H1 (cell line): Measurements from ENCODE around the gene CDC26.

Source experiments
- EP300 ChIP-seq, 2 experiments: IDR thresholded peaks; 1 replicate in 1 of 2; 2 replicates in 1 of 2; pipeline ENCODE4 v1.6.1; 2011 to 2012; ENCODE audit warnings: low read depth in 2 of 2, low read length in 2 of 2, mild to moderate bottlenecking in 2 of 2, borderline replicate concordance in 1 of 2, inconsistent platforms in 1 of 2, moderate library complexity in 1 of 2
- EZH2 ChIP-seq: fragments of 200-600 bp; sonication (generic); IDR thresholded peaks from 2 replicates; pipeline ENCODE4 v1.7.1; 2012; ENCODE audit warnings: low read depth, mild to moderate bottlenecking, moderate library complexity, low read length, inconsistent platforms; ENCODE audit not compliant: severe bottlenecking
- JUN ChIP-seq: IDR thresholded peaks from 2 replicates; pipeline ENCODE4 v1.6.1; 2011; ENCODE audit warnings: low read depth, mild to moderate bottlenecking, improper control_type of control experiment, low read length
- JUND ChIP-seq: IDR thresholded peaks from 2 replicates; pipeline ENCODE4 v1.6.1; 2011; ENCODE audit warnings: mild to moderate bottlenecking, improper control_type of control experiment, low read length
- POLR2A ChIP-seq, 2 experiments: IDR thresholded peaks; 1 replicate in 1 of 2; 2 replicates in 1 of 2; pipeline ENCODE4 v1.6.1; 2011; ENCODE audit warnings: low read depth in 2 of 2, low read length in 2 of 2, mild to moderate bottlenecking in 2 of 2; ENCODE audit errors: control extremely low read depth in 1 of 2
- POLR2AphosphoS5 ChIP-seq: IDR thresholded peaks from 2 replicates; pipeline ENCODE4 v1.6.1; 2011; ENCODE audit warnings: low read depth, low read length
- SIN3A ChIP-seq, 2 experiments: IDR thresholded peaks in 1 of 2; conservative IDR thresholded peaks in 1 of 2; 2 replicates each; pipeline ENCODE4 v1.6.1; 2011 to 2012; ENCODE audit warnings: low read length in 2 of 2, improper control_type of control experiment in 1 of 2, low read depth in 1 of 2, mild to moderate bottlenecking in 1 of 2
- TAF1 ChIP-seq: IDR thresholded peaks from 2 replicates; pipeline ENCODE4 v1.6.1; 2011; ENCODE audit warnings: mild to moderate bottlenecking, low read depth, low read length
- YY1 ChIP-seq: IDR thresholded peaks from 2 replicates; pipeline ENCODE4 v1.6.1; 2011; ENCODE audit warnings: low read depth, mild to moderate bottlenecking, low read length
- TF ChIP-seq, protein P1 (sequence below), 3 experiments: IDR thresholded peaks; 1 replicate in 2 of 3; 2 replicates in 1 of 3; pipeline versions ENCODE4 v1.5.1 to v1.6.1; 2011; ENCODE audit warnings: low read length in 3 of 3, mild to moderate bottlenecking in 3 of 3, inconsistent platforms in 2 of 3, low read depth in 1 of 3, moderate library complexity in 1 of 3; ENCODE audit not compliant: insufficient read depth in 1 of 3; ENCODE audit errors: control extremely low read depth in 1 of 3
- TF ChIP-seq, protein P2 (sequence below): IDR thresholded peaks from 2 replicates; pipeline ENCODE4 v1.6.1; 2012; ENCODE audit warnings: low read length, inconsistent platforms
- TF ChIP-seq, protein P3 (sequence below): IDR thresholded peaks from 2 replicates; pipeline ENCODE4 v1.6.1; 2011; ENCODE audit warnings: low read length, improper control_type of control experiment

DNA sequence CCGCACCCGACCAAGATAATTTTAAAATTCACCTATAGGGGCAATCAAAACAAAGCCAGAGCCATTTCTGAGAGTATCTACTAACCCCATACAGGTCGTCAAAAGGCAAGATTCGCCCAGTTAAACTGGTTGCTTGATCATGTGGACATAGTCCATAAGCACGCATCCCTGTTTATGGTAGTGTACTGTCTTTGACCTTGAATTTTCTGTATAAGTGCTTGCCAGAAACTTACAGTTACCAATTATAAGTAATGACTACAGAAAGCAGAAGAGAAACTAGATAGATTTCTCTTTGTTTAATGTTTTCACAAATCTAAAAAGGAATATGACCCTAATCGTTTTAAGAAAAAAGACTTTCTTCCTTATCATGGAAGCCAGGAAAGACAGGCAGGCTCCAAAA lies 28.4 kb downstream of the CDC26 start:
- TF ChIP-seq, protein P1, sequence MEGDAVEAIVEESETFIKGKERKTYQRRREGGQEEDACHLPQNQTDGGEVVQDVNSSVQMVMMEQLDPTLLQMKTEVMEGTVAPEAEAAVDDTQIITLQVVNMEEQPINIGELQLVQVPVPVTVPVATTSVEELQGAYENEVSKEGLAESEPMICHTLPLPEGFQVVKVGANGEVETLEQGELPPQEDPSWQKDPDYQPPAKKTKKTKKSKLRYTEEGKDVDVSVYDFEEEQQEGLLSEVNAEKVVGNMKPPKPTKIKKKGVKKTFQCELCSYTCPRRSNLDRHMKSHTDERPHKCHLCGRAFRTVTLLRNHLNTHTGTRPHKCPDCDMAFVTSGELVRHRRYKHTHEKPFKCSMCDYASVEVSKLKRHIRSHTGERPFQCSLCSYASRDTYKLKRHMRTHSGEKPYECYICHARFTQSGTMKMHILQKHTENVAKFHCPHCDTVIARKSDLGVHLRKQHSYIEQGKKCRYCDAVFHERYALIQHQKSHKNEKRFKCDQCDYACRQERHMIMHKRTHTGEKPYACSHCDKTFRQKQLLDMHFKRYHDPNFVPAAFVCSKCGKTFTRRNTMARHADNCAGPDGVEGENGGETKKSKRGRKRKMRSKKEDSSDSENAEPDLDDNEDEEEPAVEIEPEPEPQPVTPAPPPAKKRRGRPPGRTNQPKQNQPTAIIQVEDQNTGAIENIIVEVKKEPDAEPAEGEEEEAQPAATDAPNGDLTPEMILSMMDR (IDR thresholded peaks at IDR 0.05; ENCODE audit: control extremely low read depth in 1 of 3, insufficient read depth in 1 of 3, low read depth in 1 of 3, low read length in 3 of 3): no peak
- TF ChIP-seq EP300 (IDR thresholded peaks at IDR 0.05; ENCODE audit: borderline replicate concordance in 1 of 2, low read depth in 2 of 2, low read length in 2 of 2) (no peak), POLR2AphosphoS5 (no peak), TAF1 (no peak), EZH2 (no peak), JUN (no peak), POLR2A (IDR thresholded peaks at IDR 0.05; ENCODE audit: control extremely low read depth in 1 of 2, low read depth in 2 of 2, low read length in 2 of 2) (no peak), SIN3A (conservative IDR thresholded peaks at IDR 0.05 in 1 of 2, IDR thresholded peaks at IDR 0.05 in 1 of 2; ENCODE audit: low read depth in 1 of 2, low read length in 2 of 2) (no peak), YY1 (no peak), JUND (no peak)
- TF ChIP-seq, protein P2, sequence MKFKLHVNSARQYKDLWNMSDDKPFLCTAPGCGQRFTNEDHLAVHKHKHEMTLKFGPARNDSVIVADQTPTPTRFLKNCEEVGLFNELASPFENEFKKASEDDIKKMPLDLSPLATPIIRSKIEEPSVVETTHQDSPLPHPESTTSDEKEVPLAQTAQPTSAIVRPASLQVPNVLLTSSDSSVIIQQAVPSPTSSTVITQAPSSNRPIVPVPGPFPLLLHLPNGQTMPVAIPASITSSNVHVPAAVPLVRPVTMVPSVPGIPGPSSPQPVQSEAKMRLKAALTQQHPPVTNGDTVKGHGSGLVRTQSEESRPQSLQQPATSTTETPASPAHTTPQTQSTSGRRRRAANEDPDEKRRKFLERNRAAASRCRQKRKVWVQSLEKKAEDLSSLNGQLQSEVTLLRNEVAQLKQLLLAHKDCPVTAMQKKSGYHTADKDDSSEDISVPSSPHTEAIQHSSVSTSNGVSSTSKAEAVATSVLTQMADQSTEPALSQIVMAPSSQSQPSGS: no peak
- TF ChIP-seq, protein P3, sequence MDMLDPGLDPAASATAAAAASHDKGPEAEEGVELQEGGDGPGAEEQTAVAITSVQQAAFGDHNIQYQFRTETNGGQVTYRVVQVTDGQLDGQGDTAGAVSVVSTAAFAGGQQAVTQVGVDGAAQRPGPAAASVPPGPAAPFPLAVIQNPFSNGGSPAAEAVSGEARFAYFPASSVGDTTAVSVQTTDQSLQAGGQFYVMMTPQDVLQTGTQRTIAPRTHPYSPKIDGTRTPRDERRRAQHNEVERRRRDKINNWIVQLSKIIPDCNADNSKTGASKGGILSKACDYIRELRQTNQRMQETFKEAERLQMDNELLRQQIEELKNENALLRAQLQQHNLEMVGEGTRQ: no peak
